Hepatocyte (in vitro differentiated cells): ENCODE results near the gene BMP10. TPM values are rescaled to one million over a fixed set of nuclear protein-coding genes. Genes with fewer than 3 reads are reported as not detected.

Experiments used
- DNase-seq: peaks from one replicate; pipeline ENCODE4 v3.0.0-alpha.2; 2016; ENCODE audit warnings: low spot score
- H2AFZ ChIP-seq: fragments of 200-600 bp; sonication (generic); 2 replicates; pipeline ENCODE4 v1.6.0; 2016; ENCODE audit warnings: antibody characterized with exemption, mild to moderate bottlenecking
- H3K27ac ChIP-seq: fragments of 200-600 bp; sonication (generic); 2 replicates; pipeline ENCODE4 v1.5.1; 2016; ENCODE audit warnings: mild to moderate bottlenecking
- H3K27me3 ChIP-seq: fragments of 200-600 bp; sonication (generic); 2 replicates; pipeline ENCODE4 v1.6.1; 2016
- H3K36me3 ChIP-seq: fragments of 200-600 bp; sonication (generic); replicated peaks from 2 replicates; pipeline ENCODE4 v1.5.1; 2016; ENCODE audit warnings: low read depth; ENCODE audit not compliant: insufficient read depth
- H3K4me1 ChIP-seq: fragments of 200-600 bp; sonication (generic); 2 replicates; pipeline ENCODE4 v1.5.1; 2016; ENCODE audit warnings: mild to moderate bottlenecking, moderate library complexity; ENCODE audit not compliant: insufficient read depth
- H3K4me2 ChIP-seq: fragments of 200-600 bp; sonication (generic); 2 replicates; pipeline ENCODE4 v1.6.0; 2016
- H3K4me3 ChIP-seq: fragments of 200-600 bp; sonication (generic); 2 replicates; pipeline ENCODE4 v1.5.1; 2016; ENCODE audit warnings: mild to moderate bottlenecking
- H3K79me2 ChIP-seq: fragments of 200-600 bp; sonication (generic); 2 replicates; pipeline ENCODE4 v1.6.0; 2017; ENCODE audit warnings: mild to moderate bottlenecking
- H3K9me2 ChIP-seq: fragments of 200-600 bp; sonication (generic); replicated peaks from 2 replicates; pipeline ENCODE4 v1.6.0; 2017; ENCODE audit warnings: mild to moderate bottlenecking; ENCODE audit not compliant: insufficient read depth
- H3K9me3 ChIP-seq: fragments of 200-600 bp; sonication (generic); 2 replicates; pipeline ENCODE4 v1.5.1; 2016; ENCODE audit warnings: low read depth, mild to moderate bottlenecking
- H4K20me1 ChIP-seq: fragments of 200-600 bp; sonication (generic); 2 replicates; pipeline ENCODE4 v1.6.0; 2016; ENCODE audit warnings: mild to moderate bottlenecking; ENCODE audit not compliant: insufficient read depth, poor library complexity, severe bottlenecking
- EZH2 ChIP-seq: fragments of 200-600 bp; sonication (generic); IDR thresholded peaks from 2 replicates; pipeline ENCODE4 v1.6.1; 2016; ENCODE audit warnings: antibody characterized with exemption, mild to moderate bottlenecking, borderline replicate concordance
- EZH2phosphoT487 ChIP-seq: fragments of 200-600 bp; sonication (generic); IDR thresholded peaks from one replicate; pipeline ENCODE4 v1.6.1; 2018; ENCODE audit warnings: antibody characterized with exemption, mild to moderate bottlenecking, low read depth, moderate library complexity; ENCODE audit not compliant: unreplicated experiment, severe bottlenecking
- WGBS: methylation state at CpG from one replicate; pipeline ENCODE4 v1.1.6; 2016; ENCODE audit warnings: low lambda C conversion rate; ENCODE audit errors: missing lambda C conversion rate; 5-methylcytosine and 5-hydroxymethylcytosine counted together
- polyA plus RNA-seq: library from polyadenylated mRNA; unstranded; fragments of >200 nt; fragmentation: Nextera tagmentation; extraction: Ambion mirVana; gene quantifications from 2 replicates; pipeline ENCODE4 v1.2.1, GENCODE V29; 2016
- total RNA-seq: library from RNA; depleted of rRNA; stranded (reverse); fragments of >200 nt; gene quantifications from 2 replicates; pipeline ENCODE4 v1.2.3, GENCODE V29; 2014
- TF ChIP-seq, protein P1 (sequence below): fragments of 200-600 bp; sonication (generic); IDR thresholded peaks from 2 replicates; pipeline ENCODE4 v1.5.1; 2016; ENCODE audit warnings: antibody characterized with exemption, mild to moderate bottlenecking; ENCODE audit not compliant: poor library complexity

The BMP10 gene
- total and polyA plus RNA-seq, 2 experiments from 2014 or later, result 0.27 TPM; not detected in 1

DNA sequence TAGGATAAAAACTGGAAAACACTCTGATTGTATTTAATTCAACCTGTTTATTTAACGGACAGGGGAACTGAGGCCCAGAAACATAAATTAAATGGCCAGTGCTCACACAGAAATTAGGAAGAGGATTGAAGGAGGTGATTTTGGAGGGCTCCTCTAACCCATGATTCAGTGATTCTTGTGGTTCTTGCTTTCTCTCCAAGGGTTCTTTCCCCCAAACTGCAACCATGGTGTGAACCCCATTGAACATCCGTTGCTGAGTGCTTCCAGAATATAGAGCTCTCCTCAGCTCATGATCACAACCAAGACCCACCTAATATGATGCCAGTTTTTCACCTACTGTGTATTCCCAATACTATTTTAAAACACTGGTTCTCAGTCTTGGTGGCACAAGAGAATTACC lies 41.4 kb downstream of the BMP10 start:
- Histone ChIP-seq H3K4me2 (peak overlapping the region; percentile 27), H3K9me3 (no peaks in the 10 kb centered on the region), H3K27me3 (no peaks in the 10 kb centered on the region), H3K9me2 (no peaks in the 10 kb centered on the region), H3K4me1 (peaks cover 14% of the 10 kb centered on the region), H3K27ac (peak overlapping the region; percentile 60), H3K79me2 (no peaks in the 10 kb centered on the region), H3K4me3 (no peak overlapping the region), H2AFZ (no peak overlapping the region), H4K20me1 (no peaks in the 10 kb centered on the region), H3K36me3 (no peaks in the 10 kb centered on the region)
- 85% methylated on average over 2 of the region's 2 CpGs for WGBS
- no peak for DNase-seq
- TF ChIP-seq EZH2phosphoT487 (no peak), EZH2 (no peak)
- TF ChIP-seq, protein P1, sequence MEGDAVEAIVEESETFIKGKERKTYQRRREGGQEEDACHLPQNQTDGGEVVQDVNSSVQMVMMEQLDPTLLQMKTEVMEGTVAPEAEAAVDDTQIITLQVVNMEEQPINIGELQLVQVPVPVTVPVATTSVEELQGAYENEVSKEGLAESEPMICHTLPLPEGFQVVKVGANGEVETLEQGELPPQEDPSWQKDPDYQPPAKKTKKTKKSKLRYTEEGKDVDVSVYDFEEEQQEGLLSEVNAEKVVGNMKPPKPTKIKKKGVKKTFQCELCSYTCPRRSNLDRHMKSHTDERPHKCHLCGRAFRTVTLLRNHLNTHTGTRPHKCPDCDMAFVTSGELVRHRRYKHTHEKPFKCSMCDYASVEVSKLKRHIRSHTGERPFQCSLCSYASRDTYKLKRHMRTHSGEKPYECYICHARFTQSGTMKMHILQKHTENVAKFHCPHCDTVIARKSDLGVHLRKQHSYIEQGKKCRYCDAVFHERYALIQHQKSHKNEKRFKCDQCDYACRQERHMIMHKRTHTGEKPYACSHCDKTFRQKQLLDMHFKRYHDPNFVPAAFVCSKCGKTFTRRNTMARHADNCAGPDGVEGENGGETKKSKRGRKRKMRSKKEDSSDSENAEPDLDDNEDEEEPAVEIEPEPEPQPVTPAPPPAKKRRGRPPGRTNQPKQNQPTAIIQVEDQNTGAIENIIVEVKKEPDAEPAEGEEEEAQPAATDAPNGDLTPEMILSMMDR, result no peak

DNA sequence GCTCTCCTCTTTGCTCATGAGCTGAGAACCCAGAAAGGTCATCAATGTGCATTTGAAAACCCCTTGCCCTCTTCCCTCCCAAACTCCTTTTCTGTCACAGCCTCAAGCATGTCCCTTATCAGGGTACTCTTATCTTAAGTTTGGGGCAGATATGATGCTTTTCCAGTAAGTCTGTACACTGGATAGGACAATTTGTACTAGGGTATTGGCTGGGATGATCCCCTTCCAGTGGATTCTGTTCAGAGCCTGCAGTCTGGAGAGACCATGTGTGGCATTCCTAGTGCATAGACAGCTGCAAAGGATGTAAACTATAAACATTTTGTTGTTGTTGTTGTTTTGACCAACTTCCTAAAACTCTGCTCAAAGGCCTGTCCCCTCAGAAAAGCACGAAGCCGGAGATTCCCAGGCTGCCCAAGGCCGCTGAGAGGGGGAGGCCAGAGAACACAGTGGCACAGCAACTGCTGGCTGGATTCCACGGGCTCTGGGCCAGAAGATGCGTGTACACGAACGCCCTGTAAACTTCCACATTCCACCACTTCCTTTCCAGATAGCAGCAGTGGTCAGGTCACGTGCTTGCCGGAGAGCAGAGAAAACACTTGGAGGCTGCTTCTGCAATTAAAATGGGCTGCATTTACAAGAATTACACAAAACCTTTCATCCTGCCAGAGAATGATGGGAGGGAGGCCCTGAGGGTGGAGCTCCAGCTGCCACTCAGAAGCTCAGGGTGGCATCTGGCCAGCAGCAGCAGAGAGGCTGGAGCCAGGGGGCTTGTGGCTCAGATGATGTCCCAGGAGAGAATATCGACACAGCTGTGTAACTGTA lies 42.1 kb downstream of the BMP10 start:
- H3K9me3 ChIP-seq, result no peaks in the 10 kb centered on the region
- H3K4me1 ChIP-seq, result peaks cover 14% of the 10 kb centered on the region
- H3K79me2 ChIP-seq, result no peaks in the 10 kb centered on the region
- 18% methylated on average over 10 of the region's 10 CpGs for WGBS
- H3K36me3 ChIP-seq, result no peaks in the 10 kb centered on the region
- TF ChIP-seq, protein P1, result no peak
- no peak for TF ChIP-seq EZH2phosphoT487
- TF ChIP-seq EZH2, result no peak
- peak overlapping the region; percentile 27 for H3K4me2 ChIP-seq
- no peak overlapping the region for H3K4me3 ChIP-seq
- no peak overlapping the region for H2AFZ ChIP-seq
- peak overlapping the region; percentile 69 for H3K27ac ChIP-seq
- no peaks in the 10 kb centered on the region for H3K9me2 ChIP-seq
- peak; percentile 92 for DNase-seq
- no peaks in the 10 kb centered on the region for H3K27me3 ChIP-seq
- no peaks in the 10 kb centered on the region for H4K20me1 ChIP-seq

DNA sequence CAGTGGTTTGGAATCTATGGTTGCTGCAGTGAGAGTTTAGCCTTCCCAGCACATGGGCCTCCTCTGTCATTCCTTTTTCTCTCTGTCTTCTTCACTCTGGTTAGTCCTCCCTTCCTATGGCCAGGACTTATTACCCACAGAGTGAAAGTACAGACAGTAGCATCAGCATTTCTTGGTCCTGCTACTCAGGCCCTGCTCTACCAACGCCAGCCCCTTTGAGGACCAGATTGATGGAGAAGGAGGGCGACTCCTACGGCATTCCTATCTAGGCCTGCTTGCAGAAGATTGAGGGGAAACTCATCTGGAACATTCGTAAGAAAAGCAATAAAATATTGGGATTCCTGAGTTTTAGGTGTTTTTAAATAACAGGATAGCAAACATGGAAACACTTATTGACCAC lies 43.5 kb downstream of the BMP10 start:
- no peaks in the 10 kb centered on the region for H3K9me2 ChIP-seq
- H2AFZ ChIP-seq, result no peak overlapping the region
- H4K20me1 ChIP-seq, result no peaks in the 10 kb centered on the region
- no peaks in the 10 kb centered on the region for H3K79me2 ChIP-seq
- WGBS, result 90% methylated on average over 4 of the region's 4 CpGs
- TF ChIP-seq, protein P1, result no peak
- TF ChIP-seq EZH2phosphoT487 (no peak), EZH2 (no peak)
- H3K36me3 ChIP-seq, result no peaks in the 10 kb centered on the region
- no peaks in the 10 kb centered on the region for H3K9me3 ChIP-seq
- no peaks in the 10 kb centered on the region for H3K27me3 ChIP-seq
- H3K4me1 ChIP-seq, result peaks cover 14% of the 10 kb centered on the region
- H3K4me3 ChIP-seq, result no peak overlapping the region
- no peak overlapping the region for H3K27ac ChIP-seq
- H3K4me2 ChIP-seq, result no peak overlapping the region
- DNase-seq, result no peak
